Astrocyte of the cerebellum (primary cell): Measurements from ENCODE around the gene LRRFIP1.
A peak's percentile ranks its signal among the peaks of the same experiment; 100 is the strongest.

Experiments
- DNase-seq: peaks from one replicate; pipeline ENCODE4 v3.0.0-alpha.2; 2011; ENCODE audit warnings: low read depth
- H3K4me3 ChIP-seq: 2 replicates; pipeline ENCODE4 v1.5.1; 2011; ENCODE audit warnings: mild to moderate bottlenecking, low read depth, low read length, moderate library complexity
- CTCF ChIP-seq: IDR thresholded peaks from 2 replicates; pipeline ENCODE4 v1.5.1; 2012; ENCODE audit warnings: low read length, low read depth, moderate library complexity, mild to moderate bottlenecking; ENCODE audit errors: missing control alignments
- in situ Hi-C: cut with HindIII; loops from 2 replicates; pipeline ENCODE4 v1.10.0; 2017; ENCODE audit warnings: low sequenced_read_pairs

Gene LRRFIP1

GRCh38 chr2:237670641-237671040, 43.3 kb downstream of the LRRFIP1 start:
- in situ Hi-C loops = no loop called here
- no peak for DNase-seq
- no peak for TF ChIP-seq CTCF
- H3K4me3 ChIP-seq = no peak overlapping the region

- TF ChIP-seq CTCF = no peak
- DNase-seq = no peak
- in situ Hi-C loops = no loop called here
- no peak overlapping the region for H3K4me3 ChIP-seq
These were observed 44.2 kb downstream of the LRRFIP1 start for GRCh38 chr2:237671466-237672138.

GRCh38 chr2:237672731-237673129, 45.3 kb downstream of the LRRFIP1 start:
- no peak overlapping the region for H3K4me3 ChIP-seq
- in situ Hi-C loops = no loop called here
- no peak for TF ChIP-seq CTCF
- DNase-seq = no peak

DNA sequence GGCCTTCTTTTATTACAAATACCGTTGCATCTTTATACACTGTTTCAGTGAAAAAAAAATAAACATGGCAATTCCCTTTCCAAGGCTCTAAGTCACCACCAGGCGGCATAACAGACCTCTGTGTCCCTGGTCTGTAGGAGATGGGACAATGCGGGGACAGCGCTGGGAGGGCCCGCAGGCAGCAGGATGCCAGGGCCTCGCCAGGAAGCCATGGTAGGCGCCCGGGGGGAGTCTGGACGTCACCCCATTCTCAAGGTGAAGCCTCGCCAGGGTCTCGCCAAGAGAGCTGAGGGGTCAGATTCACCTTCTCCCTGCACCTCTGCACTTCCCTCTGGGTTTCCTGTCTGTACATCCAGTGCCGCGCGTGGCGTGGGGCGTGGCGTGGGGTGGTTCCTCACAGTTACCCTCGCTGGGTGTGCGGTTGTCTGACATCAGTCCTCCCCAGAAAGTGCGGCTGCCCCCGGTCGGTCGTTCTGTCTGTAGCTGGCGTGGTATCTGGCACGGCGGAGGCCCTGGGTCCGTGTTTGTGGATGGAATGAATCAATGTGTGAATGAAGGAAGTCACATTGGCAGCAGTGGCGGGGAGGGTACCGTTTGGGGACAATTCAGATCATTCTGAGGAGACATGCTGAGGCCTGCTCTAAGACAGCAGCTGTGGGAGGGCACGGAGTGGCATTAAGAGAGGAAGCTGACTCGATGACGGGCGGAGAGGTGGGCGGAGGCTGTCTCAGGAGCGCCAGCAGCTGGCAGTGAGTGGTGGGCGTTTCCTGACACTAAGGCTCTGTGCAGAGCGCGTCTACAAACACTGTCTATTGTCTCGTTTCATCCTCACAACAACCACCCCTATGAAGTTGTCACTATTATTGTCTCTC, 46.0 kb downstream of the LRRFIP1 start:
- no peak for DNase-seq
- in situ Hi-C loops = no loop called here
- H3K4me3 ChIP-seq = peak overlapping the region; percentile 22
- peak; percentile 77 for TF ChIP-seq CTCF

DNA sequence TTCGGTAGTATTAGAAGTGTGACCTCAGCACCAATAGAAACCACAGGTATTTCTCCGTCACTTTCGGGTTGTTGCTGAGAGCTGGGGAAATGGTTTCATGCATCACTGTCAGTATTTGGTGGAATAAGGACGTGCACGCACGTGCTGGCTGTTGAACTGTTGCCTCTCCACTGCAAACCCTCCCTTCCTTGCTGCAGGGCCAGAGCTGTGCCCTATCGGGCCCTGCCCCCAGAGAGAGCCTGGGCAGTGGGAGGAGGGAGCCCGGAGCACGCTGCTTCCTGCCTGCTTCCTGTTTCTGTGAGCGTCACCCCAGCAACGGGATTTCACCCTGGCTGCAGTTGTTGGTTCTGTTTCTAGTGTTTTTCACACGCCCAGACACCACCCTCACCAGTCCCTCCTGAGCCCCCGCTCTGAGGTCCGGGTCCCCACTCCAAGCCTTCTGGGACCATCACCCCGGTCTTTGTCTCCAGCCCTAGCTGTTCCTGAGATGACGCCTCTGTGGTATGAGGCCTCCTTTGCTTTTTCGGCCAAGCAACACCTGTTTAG, 47.4 kb downstream of the LRRFIP1 start:
- DNase-seq = peak; percentile 54
- no peak for TF ChIP-seq CTCF
- in situ Hi-C loops = no loop called here
- H3K4me3 ChIP-seq = peak overlapping the region; percentile 2

DNA sequence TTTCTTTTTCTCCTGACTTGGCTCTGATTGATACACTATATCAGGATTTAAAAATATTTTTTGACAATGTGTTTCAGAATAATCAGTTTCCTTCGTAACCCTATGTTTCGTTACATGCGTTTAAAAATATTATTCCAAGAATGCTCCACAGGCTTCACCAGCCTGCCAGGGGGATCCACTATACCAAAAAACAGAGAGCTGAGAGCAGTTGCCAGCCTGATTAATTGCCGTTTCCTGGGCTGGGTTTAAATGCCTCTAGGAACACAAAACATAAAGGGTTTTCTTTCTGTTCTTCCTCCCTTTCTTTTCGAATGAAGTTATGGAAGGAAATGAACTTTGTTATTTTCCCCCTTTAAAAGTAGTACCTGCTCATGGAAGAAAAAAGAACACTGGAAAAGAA, 47.9 kb downstream of the LRRFIP1 start:
- H3K4me3 ChIP-seq = no peak overlapping the region
- no peak for TF ChIP-seq CTCF
- no peak for DNase-seq
- in situ Hi-C loops = no loop called here
